Measurements from ENCODE around the gene COL27A1.

COL27A1 gene

GRCh38 chr9:114149181-114149580 lies 6.2 kb upstream of the COL27A1 start:
- no peak for DNase-seq (ENCODE audit: low read depth in 2 of 2)

- DNase-seq (ENCODE audit: low read depth in 2 of 2), result no peak
Measured at GRCh38 chr9:114149765-114150340, 5.5 kb upstream of the COL27A1 start.

DNA sequence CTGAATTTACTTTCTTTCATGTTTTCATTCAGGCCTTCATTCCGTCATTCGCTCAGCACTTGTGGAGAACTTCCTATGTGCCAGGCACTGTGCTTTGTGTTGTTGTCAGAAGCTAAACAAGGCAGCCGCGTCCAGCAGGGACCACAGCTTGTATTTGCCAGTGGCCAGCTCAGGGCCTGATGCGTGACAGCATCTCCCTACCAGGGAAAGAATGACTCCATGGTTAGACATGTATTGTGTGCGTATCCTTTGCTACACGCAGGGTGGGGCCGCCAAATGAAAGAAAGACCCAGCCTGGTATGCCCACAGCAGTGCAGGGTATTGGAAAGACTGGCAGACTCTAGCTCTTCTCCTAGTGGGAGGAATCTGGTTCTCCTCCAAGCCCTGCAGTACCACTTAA lies 4.7 kb upstream of the COL27A1 start:
- DNase-seq (ENCODE audit: low read depth in 2 of 2), result no peak

DNA sequence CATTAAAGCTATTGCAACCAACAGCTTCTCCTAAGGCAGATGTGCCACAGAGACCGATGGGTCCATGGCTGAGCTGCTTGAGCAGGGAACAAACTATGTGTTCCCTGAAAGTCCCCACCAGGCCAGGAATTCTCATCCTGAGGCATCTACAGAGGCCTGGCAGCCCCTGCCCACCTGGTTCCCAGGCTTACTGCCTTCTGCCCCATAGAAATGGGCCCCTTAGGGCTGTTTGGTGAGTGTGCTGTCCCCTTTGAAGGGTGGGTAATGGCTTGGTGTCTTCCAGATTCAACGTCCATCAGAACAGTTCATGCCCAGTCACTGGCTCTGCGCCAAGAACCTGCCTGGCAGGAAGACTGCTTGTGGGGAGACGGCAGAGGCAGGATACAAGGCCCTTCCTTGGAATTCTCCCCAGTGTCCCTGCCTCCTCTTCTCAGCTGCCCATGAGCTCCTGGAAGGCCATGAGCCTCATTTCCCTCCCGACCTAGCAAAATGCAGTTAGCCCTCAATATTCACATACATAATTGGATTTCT lies 3.8 kb upstream of the COL27A1 start:
- no peak for DNase-seq (ENCODE audit: low read depth in 2 of 2)

DNA sequence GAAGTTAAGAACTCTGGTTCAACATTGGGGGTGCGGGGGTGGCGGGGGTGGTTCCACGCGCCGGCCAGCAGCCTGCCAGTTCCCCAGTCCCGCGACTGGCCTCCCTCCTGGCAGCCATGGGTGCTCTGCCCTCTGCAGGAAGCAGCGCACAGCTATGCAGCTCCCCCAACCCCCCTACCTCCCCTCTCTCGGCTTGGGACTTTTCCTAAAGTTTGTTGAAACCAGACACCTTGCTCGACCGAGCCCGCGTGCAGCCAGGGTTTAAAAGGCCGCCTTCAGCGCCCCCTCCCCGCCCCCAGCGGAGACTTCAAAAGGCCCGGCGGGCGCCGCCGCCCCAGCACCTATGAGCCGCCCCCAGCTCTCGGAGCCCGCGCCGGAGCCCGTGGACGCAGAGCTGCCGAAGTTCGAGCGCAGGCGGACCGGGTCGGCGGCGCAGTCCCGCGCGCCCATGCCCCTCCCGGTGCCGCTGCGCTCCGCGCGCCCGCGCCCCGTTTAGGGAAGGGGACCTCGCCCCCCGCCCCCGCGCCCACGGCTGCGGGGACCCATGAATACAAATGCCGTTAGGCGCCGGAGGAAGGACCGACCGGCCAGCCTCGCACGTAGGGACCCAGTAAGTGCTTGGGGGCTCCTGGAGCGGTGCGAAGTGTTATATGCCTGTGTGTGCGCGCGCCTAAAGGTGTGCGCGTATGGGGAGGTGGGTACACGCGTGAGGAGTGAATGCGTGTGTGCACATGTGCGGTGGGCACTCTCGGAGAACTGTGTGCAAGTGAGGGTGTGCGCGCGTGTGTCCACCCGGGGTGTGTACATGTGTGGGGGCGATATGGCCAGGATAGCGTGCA lies 1.4 kb upstream of the COL27A1 start:
- DNase-seq (ENCODE audit: low read depth in 2 of 2), result peak in 1 of 2 donors; percentile 5

DNA sequence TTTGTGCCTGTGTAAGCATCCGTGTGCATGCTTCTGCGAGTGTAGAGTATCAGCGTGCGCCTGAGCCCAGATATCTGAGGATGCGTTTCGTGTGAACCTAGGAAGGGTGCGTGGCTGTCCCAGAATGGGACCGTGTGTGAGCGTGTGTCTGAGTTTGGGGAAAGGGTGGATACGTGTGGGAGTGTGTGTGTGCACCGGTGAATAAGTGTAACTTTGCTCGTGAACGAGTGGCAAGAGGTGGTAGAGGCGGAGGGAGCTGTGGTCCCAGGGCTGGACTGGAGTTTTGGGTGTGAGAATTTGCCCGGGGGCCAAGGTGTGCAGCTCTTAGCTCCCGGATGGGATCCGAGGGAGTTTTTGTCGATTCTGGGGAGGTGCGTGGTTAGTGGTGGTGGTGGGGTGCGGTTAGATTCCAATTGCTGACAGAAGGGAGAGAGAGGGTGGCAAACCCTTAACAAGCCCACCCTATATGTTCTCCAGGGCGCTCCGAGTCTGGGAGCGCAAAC lies 686 bp upstream of the COL27A1 start:
- no peak for DNase-seq (ENCODE audit: low read depth in 2 of 2)

- peak in 1 of 2 donors; percentile 21 for DNase-seq (ENCODE audit: low read depth in 2 of 2)
Measured at GRCh38 chr9:114155995-114156656, 789 bp downstream of the COL27A1 start.

DNA sequence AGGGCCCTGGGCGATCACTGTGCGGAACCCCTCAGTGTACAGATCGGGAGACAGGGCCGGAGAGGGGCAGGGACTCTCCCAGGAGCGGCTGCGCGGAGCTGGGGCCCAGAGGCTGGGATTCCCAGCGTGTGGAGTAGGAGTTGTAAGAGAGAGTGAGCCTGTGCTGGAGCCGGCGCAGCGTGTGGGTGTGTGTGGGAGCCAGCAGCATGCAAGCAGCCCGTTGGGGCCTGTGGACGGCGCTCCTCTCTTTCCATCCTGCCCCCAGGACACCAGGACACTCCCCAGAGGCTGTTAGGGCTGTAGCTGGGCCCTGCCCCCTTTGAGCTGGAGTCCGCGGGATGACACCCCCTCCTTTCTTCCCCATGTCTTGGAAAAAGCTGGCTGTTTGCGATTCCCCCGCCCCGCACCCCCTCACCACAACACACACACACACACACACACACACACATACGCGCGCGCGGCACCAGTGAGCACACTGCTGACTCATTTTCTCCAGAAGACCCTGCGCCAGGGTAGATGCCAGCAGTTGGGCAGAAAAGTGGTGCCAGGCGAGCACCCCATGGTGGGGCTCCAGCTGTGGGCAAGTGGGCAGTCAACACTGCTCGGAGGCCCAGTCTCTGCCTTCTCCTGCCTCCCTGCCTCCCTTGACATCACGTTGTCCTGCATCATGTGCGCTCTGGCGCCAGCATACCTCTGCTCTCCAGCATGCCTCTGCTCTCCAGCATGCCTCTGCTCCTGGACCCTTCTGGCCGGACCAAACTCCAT lies 1.5 kb downstream of the COL27A1 start:
- peak; percentile 23 to 45 for DNase-seq (ENCODE audit: low read depth in 2 of 2)

GRCh38 chr9:114157516-114158176 lies 2.3 kb downstream of the COL27A1 start:
- no peak for DNase-seq (ENCODE audit: low read depth in 2 of 2)

DNA sequence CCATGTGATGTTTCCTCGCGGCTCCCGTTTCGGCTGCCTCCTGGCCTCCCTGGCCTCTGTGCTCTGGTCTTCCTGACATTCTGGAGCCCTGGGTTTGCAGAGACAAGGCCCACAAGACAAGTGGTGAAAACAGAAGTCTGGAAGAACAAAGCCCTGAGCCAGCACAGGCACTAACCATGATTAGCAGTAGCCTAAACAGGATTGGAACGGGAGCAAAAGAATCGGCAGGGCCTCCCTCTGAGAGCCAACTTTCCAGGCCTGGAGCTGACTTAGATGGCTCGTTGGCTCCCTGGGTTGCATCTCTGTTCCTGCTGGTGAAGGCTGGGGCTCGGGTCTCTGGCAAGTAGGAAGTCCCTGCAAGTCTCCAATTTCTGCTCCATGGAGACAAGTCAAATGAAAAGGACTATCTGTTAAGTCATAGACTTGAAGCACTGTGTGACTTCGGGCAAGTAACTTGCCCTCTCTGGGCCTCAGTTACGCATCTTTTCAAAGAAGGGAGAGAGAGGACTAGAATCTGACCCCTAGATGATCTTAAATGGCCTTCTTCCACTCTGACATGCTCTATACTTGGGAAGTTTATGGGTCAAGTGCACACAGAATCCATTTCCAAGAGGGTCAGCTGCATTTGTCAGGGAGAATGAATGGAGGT lies 3.3 kb downstream of the COL27A1 start:
- DNase-seq (ENCODE audit: low read depth in 2 of 2), result no peak

DNA sequence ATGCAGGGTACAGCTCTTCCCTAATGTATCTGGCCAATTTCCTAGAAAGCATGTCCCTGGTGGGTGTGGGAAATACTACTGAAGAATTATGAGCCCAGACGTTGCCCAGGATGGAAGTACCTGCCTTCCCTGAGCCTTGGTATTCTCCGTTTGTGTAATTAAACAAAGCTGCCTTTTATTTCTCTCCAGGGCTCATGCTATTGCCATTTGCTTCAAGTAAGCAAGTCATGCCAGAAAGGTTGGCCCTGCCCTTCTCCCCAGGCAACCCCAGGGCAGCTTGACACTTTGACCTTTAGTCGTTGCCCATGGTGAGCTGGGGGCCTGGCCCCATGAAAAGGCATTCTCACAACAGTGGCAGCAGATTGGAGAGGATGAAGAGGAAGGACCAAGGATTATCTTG lies 4.4 kb downstream of the COL27A1 start:
- DNase-seq (ENCODE audit: low read depth in 2 of 2), result no peak

- DNase-seq (ENCODE audit: low read depth in 2 of 2), result no peak
Measured at GRCh38 chr9:114161513-114161912, 6.2 kb downstream of the COL27A1 start.

- no peak for DNase-seq (ENCODE audit: low read depth in 2 of 2)
Measured at GRCh38 chr9:114163517-114163951, 8.2 kb downstream of the COL27A1 start.

DNA sequence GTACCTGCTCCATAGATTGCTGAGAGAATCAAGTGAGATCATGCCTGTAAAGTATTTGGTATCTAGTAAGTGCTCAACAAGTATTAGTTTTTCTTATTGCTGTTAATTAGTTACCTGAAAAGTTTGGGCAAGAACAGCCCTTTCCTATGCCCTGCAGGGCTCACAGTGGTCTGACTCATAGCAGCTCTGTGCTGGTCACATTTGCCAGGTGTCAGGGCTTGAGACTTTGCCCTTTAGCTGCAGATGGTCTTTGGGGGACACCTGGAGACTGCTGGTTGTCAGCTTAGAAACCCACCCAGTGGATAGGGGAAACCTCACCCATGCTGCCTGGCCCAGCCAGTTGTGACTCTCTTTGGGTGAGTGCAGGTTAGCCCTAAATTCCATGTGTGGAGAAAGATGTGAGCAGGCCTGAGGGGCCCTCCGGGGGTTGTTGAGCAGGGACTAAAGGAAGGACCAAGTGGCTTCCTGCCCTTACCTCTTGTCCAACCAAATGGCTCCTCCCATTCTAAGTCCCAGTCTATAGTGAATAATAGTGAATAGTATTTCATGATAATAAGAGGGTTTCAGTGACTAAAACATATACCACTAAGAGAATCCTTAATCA lies 9.0 kb downstream of the COL27A1 start:
- no peak for DNase-seq (ENCODE audit: low read depth in 2 of 2)

- no peak for DNase-seq (ENCODE audit: low read depth in 2 of 2)
Measured at GRCh38 chr9:114165407-114166102, 10.2 kb downstream of the COL27A1 start.

- no peak for DNase-seq (ENCODE audit: low read depth in 2 of 2)
Measured at GRCh38 chr9:114166103-114166470, 10.8 kb downstream of the COL27A1 start.

DNA sequence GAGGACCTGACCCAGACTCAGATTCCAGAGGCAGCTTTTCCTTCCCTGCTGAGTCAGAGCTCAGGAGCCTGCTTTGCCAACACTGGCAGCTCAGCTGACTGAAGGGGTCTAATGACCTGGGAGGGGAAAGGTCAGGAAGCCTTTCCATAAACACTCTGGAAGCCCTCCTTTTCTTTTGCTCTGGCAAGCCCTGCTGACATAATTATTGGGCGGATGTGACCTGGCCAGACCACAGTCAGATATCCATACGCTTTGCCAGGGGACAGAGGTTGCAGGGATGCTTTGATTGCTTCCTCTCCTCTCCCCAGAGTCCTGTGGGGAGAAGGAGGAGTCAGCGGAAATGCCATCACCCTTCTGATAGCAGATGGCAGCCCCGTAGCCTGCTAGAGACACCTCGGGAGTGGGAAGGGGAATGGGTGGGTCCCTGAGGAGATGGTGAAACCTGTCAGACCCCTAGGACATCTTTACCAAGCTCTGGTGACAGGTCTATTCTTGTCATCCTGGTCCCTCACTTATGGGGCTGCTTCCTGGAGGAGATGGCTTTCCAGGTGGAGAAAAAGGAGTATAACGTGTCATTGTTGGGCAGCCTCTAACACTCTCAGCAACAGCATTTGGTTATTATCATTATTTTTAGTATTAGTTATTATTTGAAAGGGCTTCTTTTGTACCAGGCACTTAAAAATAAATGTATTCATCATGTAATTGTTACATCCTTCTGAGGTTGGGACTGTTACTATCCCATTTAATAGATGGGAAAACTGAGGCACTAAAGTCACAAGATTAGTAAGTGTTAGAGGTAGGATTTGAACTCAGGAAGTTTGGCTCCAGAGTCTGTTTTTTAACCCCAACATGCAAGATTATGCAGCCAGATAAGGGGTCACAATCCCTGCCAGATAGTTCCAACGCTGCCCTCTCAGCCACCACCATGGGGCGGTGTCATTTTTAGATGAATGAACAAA lies 11.6 kb downstream of the COL27A1 start:
- no peak for DNase-seq (ENCODE audit: low read depth in 2 of 2)

DNA sequence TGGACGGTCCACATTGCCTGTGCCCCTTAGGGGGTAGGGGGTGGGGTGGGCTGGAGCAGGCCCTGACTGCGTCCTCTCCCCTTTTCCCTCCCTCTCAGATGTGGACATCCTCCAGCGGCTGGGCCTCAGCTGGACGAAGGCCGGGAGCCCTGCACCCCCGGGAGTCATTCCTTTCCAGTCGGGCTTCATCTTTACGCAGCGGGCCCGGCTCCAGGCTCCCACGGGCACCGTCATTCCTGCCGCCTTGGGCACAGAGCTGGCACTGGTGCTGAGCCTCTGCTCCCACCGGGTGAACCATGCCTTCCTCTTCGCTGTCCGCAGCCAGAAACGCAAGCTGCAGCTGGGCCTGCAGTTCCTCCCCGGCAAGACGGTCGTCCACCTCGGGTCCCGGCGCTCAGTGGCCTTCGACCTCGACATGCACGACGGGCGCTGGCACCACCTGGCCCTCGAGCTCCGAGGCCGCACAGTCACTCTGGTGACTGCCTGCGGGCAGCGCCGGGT lies 12.3 kb downstream of the COL27A1 start:
- no peak for DNase-seq (ENCODE audit: low read depth in 2 of 2)

Measured in stimulated activated CD4-positive, alpha-beta T cell treated with anti-CD3 and anti-CD28 coated beads, Interleukin-1b, Interleukin-23, amount 100 ng/mL, for 4 hours (primary cell).